HG03432 (cell line): Measurements from ENCODE around the gene CD8B2.
"Not testable (repeated sequence)": the region's sequence is repeated elsewhere in the genome, so short reads cannot be mapped to it uniquely, and the experiment has no call there.

Source experiments
- ATAC-seq: cut with Tn5 transposase; IDR thresholded peaks from one replicate; pipeline ENCODE4 v1.9.1; 2021; ENCODE audit warnings: mild to moderate bottlenecking, moderate library complexity; ENCODE audit not compliant: unreplicated experiment

The CD8B2 gene

GRCh38 chr2:106511476-106511901 is 24.3 kb downstream of the CD8B2 start:
- not testable (repeated sequence) for ATAC-seq

- not testable (repeated sequence) for ATAC-seq
These were observed 24.8 kb downstream of the CD8B2 start for GRCh38 chr2:106511934-106512333.

- not testable (repeated sequence) for ATAC-seq
These were observed 26.2 kb downstream of the CD8B2 start for GRCh38 chr2:106513391-106513790.

GRCh38 chr2:106514827-106515226 is 27.7 kb downstream of the CD8B2 start:
- not testable (repeated sequence) for ATAC-seq

GRCh38 chr2:106516436-106516835 is 29.3 kb downstream of the CD8B2 start:
- ATAC-seq, result no peak

- ATAC-seq, result no peak
These were observed 29.7 kb downstream of the CD8B2 start for GRCh38 chr2:106516864-106517263.

- no peak for ATAC-seq
These were observed 30.2 kb downstream of the CD8B2 start for GRCh38 chr2:106517329-106517728.

GRCh38 chr2:106519767-106520166 is 32.6 kb downstream of the CD8B2 start:
- ATAC-seq, result no peak

- no peak for ATAC-seq
These were observed 33.9 kb downstream of the CD8B2 start for GRCh38 chr2:106521016-106521415.

- no peak for ATAC-seq
These were observed 37.0 kb downstream of the CD8B2 start for GRCh38 chr2:106523976-106524665.

GRCh38 chr2:106530866-106531265 is 43.7 kb downstream of the CD8B2 start:
- ATAC-seq, result no peak

GRCh38 chr2:106531676-106532214 is 44.6 kb downstream of the CD8B2 start:
- no peak for ATAC-seq

GRCh38 chr2:106532236-106532635 is 45.1 kb downstream of the CD8B2 start:
- ATAC-seq, result no peak

- ATAC-seq, result no peak
These were observed 47.3 kb downstream of the CD8B2 start for GRCh38 chr2:106534471-106534870.

GRCh38 chr2:106536490-106536889 is 49.3 kb downstream of the CD8B2 start:
- no peak for ATAC-seq

- peak; percentile 60 for ATAC-seq
These were observed 49.9 kb downstream of the CD8B2 start for GRCh38 chr2:106537047-106537446.

- ATAC-seq, result no peak
These were observed 50.6 kb downstream of the CD8B2 start for GRCh38 chr2:106537791-106538191.

- ATAC-seq, result no peak
These were observed 53.7 kb downstream of the CD8B2 start for GRCh38 chr2:106540886-106541285.

- no peak for ATAC-seq
These were observed 54.2 kb downstream of the CD8B2 start for GRCh38 chr2:106541333-106541732.

- peak; percentile 97 for ATAC-seq
These were observed 55.7 kb downstream of the CD8B2 start for GRCh38 chr2:106542746-106543359.

- no peak for ATAC-seq
These were observed 57.8 kb downstream of the CD8B2 start for GRCh38 chr2:106545007-106545406.

GRCh38 chr2:106546391-106546990 is 59.3 kb downstream of the CD8B2 start:
- ATAC-seq, result no peak
